ENCODE data around the gene GLI1. TPM values are rescaled to one million over a fixed set of nuclear protein-coding genes. Genes with fewer than 3 reads are reported as not detected.
A peak's percentile ranks its signal among the peaks of the same experiment; 100 is the strongest.
"Not testable (repeated sequence)": the region's sequence is repeated elsewhere in the genome, so short reads cannot be mapped to it uniquely, and the experiment has no call there.

Gene GLI1
- total RNA-seq, 2 experiments from 2014 or later = not detected

- H3K27me3 Mint-ChIP-seq (ENCODE audit: low read depth); DNase-seq; CTCF ChIA-PET; H3K4me3 Mint-ChIP-seq; H3K27ac Mint-ChIP-seq; intact Hi-C loops (cut with micrococcal nuclease); H3K9me3 Mint-ChIP-seq: not testable (repeated sequence)
- Mint-ChIP-seq H3K36me3 (ENCODE audit: low read depth) (peaks cover 66% of the 10 kb centered on the region), H3K4me1 (ENCODE audit: low read depth) (peaks cover 24% of the 10 kb centered on the region)
These were observed 35.6 kb downstream of the GLI1 start for GRCh38 chr12:57495051-57495701.

GRCh38 chr12:57496822-57497221 is 37.2 kb downstream of the GLI1 start:
- H3K27ac Mint-ChIP-seq = peak overlapping the region; percentile 6
- no peak for DNase-seq
- no peak overlapping the region for H3K4me3 Mint-ChIP-seq
- no peaks in the 10 kb centered on the region for H3K27me3 Mint-ChIP-seq (ENCODE audit: low read depth)
- H3K9me3 Mint-ChIP-seq = no peaks in the 10 kb centered on the region
- peaks cover 69% of the 10 kb centered on the region for H3K36me3 Mint-ChIP-seq (ENCODE audit: low read depth)
- intact Hi-C loops (cut with micrococcal nuclease) = no loop called here
- H3K4me1 Mint-ChIP-seq (ENCODE audit: low read depth) = peaks cover 14% of the 10 kb centered on the region
- CTCF ChIA-PET = interaction anchor here (0.6 to 1.2 kb wide), 2 partner anchors 13 to 56 kb away, joined by 3 to 7 read pairs; no protein-coding TSS in a partner anchor

- Mint-ChIP-seq H3K4me3 (no peak overlapping the region), H3K27ac (peak overlapping the region; percentile 6), H3K4me1 (ENCODE audit: low read depth) (peaks cover 13% of the 10 kb centered on the region), H3K9me3 (no peaks in the 10 kb centered on the region), H3K36me3 (ENCODE audit: low read depth) (peaks cover 70% of the 10 kb centered on the region), H3K27me3 (ENCODE audit: low read depth) (no peaks in the 10 kb centered on the region)
- intact Hi-C loops (cut with micrococcal nuclease) = no loop called here
- DNase-seq = no peak
- CTCF ChIA-PET = interaction anchor here (0.6 to 1.2 kb wide), 2 partner anchors 12 to 55 kb away, joined by 3 to 7 read pairs; no protein-coding TSS in a partner anchor
These were observed 37.9 kb downstream of the GLI1 start for GRCh38 chr12:57497223-57498131.

DNA sequence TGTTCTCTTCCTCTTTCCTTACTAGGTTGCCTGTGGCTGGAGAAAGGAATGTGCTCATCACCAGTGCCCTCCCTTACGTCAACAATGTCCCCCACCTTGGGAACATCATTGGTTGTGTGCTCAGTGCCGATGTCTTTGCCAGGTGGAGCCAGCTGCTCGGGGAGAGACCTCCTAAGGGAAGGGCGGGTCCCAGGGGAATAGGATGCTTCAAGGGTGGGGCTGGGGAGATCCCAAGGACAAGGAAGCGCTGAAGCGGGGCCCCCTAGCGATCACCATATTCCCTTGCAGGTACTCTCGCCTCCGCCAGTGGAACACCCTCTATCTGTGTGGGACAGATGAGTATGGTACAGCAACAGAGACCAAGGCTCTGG is 38.5 kb downstream of the GLI1 start:
- no peak overlapping the region for H3K4me3 Mint-ChIP-seq
- H3K27ac Mint-ChIP-seq = no peak overlapping the region
- H3K9me3 Mint-ChIP-seq = no peaks in the 10 kb centered on the region

DNA sequence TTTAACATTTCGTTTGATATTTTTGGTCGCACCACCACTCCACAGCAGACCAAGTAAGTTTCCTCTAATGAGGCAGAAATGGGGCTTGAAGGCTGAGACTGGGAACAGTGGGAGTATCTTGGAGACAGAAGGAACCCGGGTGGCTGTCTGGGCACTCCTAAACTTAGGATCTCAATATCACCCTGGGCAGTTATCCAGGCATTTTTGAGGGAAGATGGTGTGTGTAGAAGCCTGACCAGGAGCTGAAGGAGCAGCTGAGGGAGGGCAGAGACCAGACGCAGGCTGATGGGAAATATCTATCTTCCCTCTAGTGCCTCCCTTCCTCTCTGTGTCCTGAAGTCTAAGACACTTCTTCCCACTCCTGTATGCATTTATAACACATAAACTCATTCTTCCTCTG is 39.0 kb downstream of the GLI1 start:
- DNase-seq = no peak
- H3K4me3 Mint-ChIP-seq = no peak overlapping the region
- intact Hi-C loops (cut with micrococcal nuclease) = no loop called here
- H3K36me3 Mint-ChIP-seq (ENCODE audit: low read depth) = peaks cover 69% of the 10 kb centered on the region
- CTCF ChIA-PET = no interaction called here
- H3K4me1 Mint-ChIP-seq (ENCODE audit: low read depth) = peaks cover 7% of the 10 kb centered on the region
- H3K27ac Mint-ChIP-seq = no peak overlapping the region
- no peaks in the 10 kb centered on the region for H3K27me3 Mint-ChIP-seq (ENCODE audit: low read depth)
- no peaks in the 10 kb centered on the region for H3K9me3 Mint-ChIP-seq

More for the DNA sequence above, 38.5 kb downstream of the GLI1 start:
- Mint-ChIP-seq H3K36me3 (ENCODE audit: low read depth) (peaks cover 67% of the 10 kb centered on the region), H3K27me3 (ENCODE audit: low read depth) (no peaks in the 10 kb centered on the region), H3K4me1 (ENCODE audit: low read depth) (peaks cover 7% of the 10 kb centered on the region)
- intact Hi-C loops (cut with micrococcal nuclease) = no loop called here
- CTCF ChIA-PET = no interaction called here
- no peak for DNase-seq

DNA sequence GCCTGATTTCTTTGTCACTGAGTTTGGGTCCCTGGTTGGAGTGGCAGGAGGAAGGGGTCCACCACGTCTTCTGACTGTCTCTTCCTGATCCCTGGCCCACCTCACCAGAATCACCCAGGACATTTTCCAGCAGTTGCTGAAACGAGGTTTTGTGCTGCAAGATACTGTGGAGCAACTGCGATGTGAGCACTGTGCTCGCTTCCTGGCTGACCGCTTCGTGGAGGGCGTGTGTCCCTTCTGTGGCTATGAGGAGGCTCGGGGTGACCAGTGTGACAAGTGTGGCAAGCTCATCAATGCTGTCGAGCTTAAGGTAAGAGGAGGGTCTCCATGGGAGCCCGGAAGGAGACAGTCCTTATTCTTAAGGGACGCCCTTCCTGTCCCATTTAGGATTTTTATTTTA is 40.6 kb downstream of the GLI1 start:
- Mint-ChIP-seq H3K36me3 (ENCODE audit: low read depth) (peaks cover 75% of the 10 kb centered on the region), H3K27me3 (ENCODE audit: low read depth) (no peaks in the 10 kb centered on the region), H3K27ac (no peak overlapping the region), H3K4me1 (ENCODE audit: low read depth) (peaks cover 10% of the 10 kb centered on the region), H3K4me3 (no peak overlapping the region), H3K9me3 (no peaks in the 10 kb centered on the region)
- no peak for DNase-seq
- CTCF ChIA-PET = no interaction called here
- intact Hi-C loops (cut with micrococcal nuclease) = no loop called here

DNA sequence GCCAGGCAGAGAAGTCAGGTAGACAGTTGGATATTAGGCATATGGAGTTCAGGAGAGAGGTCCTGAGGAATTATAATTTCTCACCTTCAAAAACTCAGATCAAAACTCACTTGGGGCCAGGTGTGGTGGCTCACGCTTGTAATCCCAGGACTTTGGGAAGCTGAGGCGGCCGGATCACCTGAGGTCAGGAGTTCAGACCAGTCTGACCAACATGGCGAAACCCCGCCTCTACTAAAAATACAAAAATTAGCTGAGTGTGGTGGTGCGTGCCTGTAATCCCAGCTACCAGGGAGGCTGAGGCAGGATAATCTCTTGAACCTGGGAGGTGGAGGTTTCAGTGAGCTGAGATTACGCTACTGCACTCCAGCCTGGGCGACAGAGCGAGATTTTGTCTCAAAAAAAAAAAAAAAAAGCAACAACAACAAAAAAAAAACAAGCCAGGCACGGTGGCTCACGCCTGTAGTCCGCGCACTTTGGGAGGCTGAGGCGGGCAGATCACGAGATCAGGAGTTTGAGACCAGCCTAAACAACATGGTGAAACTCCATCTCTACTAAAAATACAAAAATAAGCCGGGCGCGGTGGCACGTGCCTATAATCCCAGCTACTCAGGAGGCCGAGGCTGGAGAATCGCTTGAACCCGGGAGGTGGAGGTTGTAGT is 42.9 kb downstream of the GLI1 start:
- H3K4me1 Mint-ChIP-seq (ENCODE audit: low read depth); intact Hi-C loops (cut with micrococcal nuclease); H3K4me3 Mint-ChIP-seq; DNase-seq; H3K27ac Mint-ChIP-seq; H3K27me3 Mint-ChIP-seq (ENCODE audit: low read depth); H3K9me3 Mint-ChIP-seq: not testable (repeated sequence)
- peaks cover 67% of the 10 kb centered on the region for H3K36me3 Mint-ChIP-seq (ENCODE audit: low read depth)
- CTCF ChIA-PET = interaction anchor here (0.6 to 0.8 kb wide), 2 partner anchors 31 to 402 kb away, joined by 3 to 4 read pairs; no protein-coding TSS in a partner anchor

GRCh38 chr12:57506541-57506940 is 47.0 kb downstream of the GLI1 start:
- CTCF ChIA-PET = interaction anchor here (1.6 kb wide), 1 partner anchor 31 kb away, joined by 3 read pairs; no protein-coding TSS in a partner anchor
- peaks cover 52% of the 10 kb centered on the region for H3K36me3 Mint-ChIP-seq (ENCODE audit: low read depth)
- DNase-seq; H3K9me3 Mint-ChIP-seq; H3K4me1 Mint-ChIP-seq (ENCODE audit: low read depth); intact Hi-C loops (cut with micrococcal nuclease); H3K27ac Mint-ChIP-seq; H3K4me3 Mint-ChIP-seq; H3K27me3 Mint-ChIP-seq (ENCODE audit: low read depth): not testable (repeated sequence)

- H3K27me3 Mint-ChIP-seq (ENCODE audit: low read depth); intact Hi-C loops (cut with micrococcal nuclease); H3K4me3 Mint-ChIP-seq; H3K27ac Mint-ChIP-seq; DNase-seq; H3K4me1 Mint-ChIP-seq (ENCODE audit: low read depth); H3K9me3 Mint-ChIP-seq; CTCF ChIA-PET: not testable (repeated sequence)
- H3K36me3 Mint-ChIP-seq (ENCODE audit: low read depth) = peaks cover 56% of the 10 kb centered on the region
These were observed 48.2 kb downstream of the GLI1 start for GRCh38 chr12:57507796-57508195.

- Mint-ChIP-seq H3K9me3 (no peaks in the 10 kb centered on the region), H3K27me3 (ENCODE audit: low read depth) (no peaks in the 10 kb centered on the region), H3K36me3 (ENCODE audit: low read depth) (peaks cover 61% of the 10 kb centered on the region), H3K4me3 (no peak overlapping the region), H3K4me1 (ENCODE audit: low read depth) (peaks cover 4% of the 10 kb centered on the region), H3K27ac (no peak overlapping the region)
- intact Hi-C loops (cut with micrococcal nuclease) = no loop called here
- CTCF ChIA-PET = interaction anchor here (1.7 kb wide), 1 partner anchor 55 kb away, joined by 5 read pairs; no protein-coding TSS in a partner anchor
- DNase-seq = no peak
These were observed 51.6 kb downstream of the GLI1 start for GRCh38 chr12:57511161-57511560.

GRCh38 chr12:57511588-57512325 is 52.2 kb downstream of the GLI1 start:
- Mint-ChIP-seq H3K27ac (peak overlapping the region; percentile 69), H3K9me3 (no peaks in the 10 kb centered on the region), H3K4me3 (no peak overlapping the region), H3K36me3 (ENCODE audit: low read depth) (peaks cover 62% of the 10 kb centered on the region), H3K4me1 (ENCODE audit: low read depth) (peaks cover 7% of the 10 kb centered on the region), H3K27me3 (ENCODE audit: low read depth) (no peaks in the 10 kb centered on the region)
- intact Hi-C loops (cut with micrococcal nuclease) = no loop called here
- CTCF ChIA-PET = interaction anchor here (1.1 to 1.8 kb wide), 3 partner anchors 22 to 56 kb away, joined by 3 to 5 read pairs (median 5); no protein-coding TSS in a partner anchor
- no peak for DNase-seq

Measured in activated naive CD4-positive, alpha-beta T cell treated with anti-CD3 and anti-CD28 coated beads for 36 hours (primary cell).